Gastroesophageal sphincter (tissue), 3 donors: ENCODE data around the gene CPNE5.

ENCODE experiments used
- CTCF ChIP-seq, 4 experiments: fragments of 200-600 bp in 2 of 4; fragments of 450-650 bp in 2 of 4; sonication (generic) in 1 of 4; IDR thresholded peaks; one replicate each; pipeline ENCODE4 v1.5.1; 2017 to 2019; ENCODE audit warnings: antibody characterized with exemption in 4 of 4, mild to moderate bottlenecking in 2 of 4, moderate library complexity in 2 of 4
- EP300 ChIP-seq: sonication (generic); formaldehyde crosslinking; IDR thresholded peaks from one replicate; pipeline ENCODE4 v1.6.1; 2017; ENCODE audit warnings: antibody characterized with exemption, mild to moderate bottlenecking
- POLR2A ChIP-seq, 2 donors: fragments of 450-650 bp; IDR thresholded peaks; one replicate each; pipeline ENCODE4 v1.6.1; 2017; ENCODE audit warnings: antibody characterized with exemption in 2 of 2, mild to moderate bottlenecking in 2 of 2, moderate library complexity in 1 of 2
- POLR2AphosphoS5 ChIP-seq: sonication (generic); formaldehyde crosslinking; IDR thresholded peaks from one replicate; pipeline ENCODE4 v1.6.1; 2017; ENCODE audit warnings: antibody characterized with exemption

- TF ChIP-seq CTCF (IDR thresholded peaks at IDR 0.05) (no peak), POLR2AphosphoS5 (no peak), POLR2A (IDR thresholded peaks at IDR 0.05) (no peak), EP300 (no peak)
Measured at GRCh38 chr6:36815962-36816735, 23.1 kb downstream of the CPNE5 start.
